ENCODE data around the gene OR56A1. TPM values are rescaled to one million over a fixed set of nuclear protein-coding genes. Genes with fewer than 3 reads are reported as not detected.

OR56A1 gene
- total and polyA plus RNA-seq, 2 of the 13 experiments (the other 11 are each of a cell fraction or from before 2014, with no cell fraction given), result not detected

DNA sequence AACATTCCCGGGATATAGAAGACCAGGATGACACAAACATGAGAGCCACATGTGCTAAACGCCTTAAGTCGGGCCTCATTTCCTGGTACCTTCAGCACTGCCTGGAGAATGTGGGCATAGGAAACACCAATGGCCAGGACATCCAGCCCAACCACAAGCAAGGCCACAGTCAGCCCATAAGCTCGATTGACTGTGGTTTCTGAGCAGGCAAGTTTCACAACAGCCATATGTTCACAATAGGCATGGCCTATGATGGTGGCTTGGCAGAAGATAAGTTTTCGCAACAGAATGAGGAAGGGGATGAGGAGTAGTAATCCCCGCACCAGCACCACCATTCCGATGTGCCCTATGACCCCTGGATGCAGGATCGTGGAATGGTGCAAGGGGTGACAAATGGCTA lies 26.9 kb upstream of the OR56A1 start:
- Histone ChIP-seq H3K27ac (ENCODE audit: extremely low read length, insufficient read depth, low read length) (no peak overlapping the region), H3K79me2 (ENCODE audit: insufficient read depth, low read length) (no peaks in the 10 kb centered on the region), H3K9ac (ENCODE audit: insufficient read depth, low read depth, low read length) (no peak overlapping the region), H3K27me3 (ENCODE audit: control insufficient read depth in 1 of 2, insufficient read depth in 2 of 2, low read length in 2 of 2) (no peaks in the 10 kb centered on the region; a peak in 2 of 5 replicates), H2AFZ (ENCODE audit: low read length) (no peak overlapping the region), H4K20me1 (ENCODE audit: insufficient read depth, low read length) (no peaks in the 10 kb centered on the region), H3K4me3 (replicated peaks in 1 of 3; ENCODE audit: insufficient read depth in 1 of 3, low read depth in 2 of 3, low read length in 3 of 3) (no peak overlapping the region), H3K36me3 (replicated peaks in 1 of 2; ENCODE audit: control insufficient read depth in 1 of 2, insufficient read depth in 2 of 2, low read length in 2 of 2) (no peaks in the 10 kb centered on the region), H3K4me1 (ENCODE audit: insufficient read depth, low read length) (no peaks in the 10 kb centered on the region), H3K4me2 (ENCODE audit: low read depth, low read length) (no peak overlapping the region), H3K9me3 (ENCODE audit: low read length) (no peaks in the 10 kb centered on the region)
- intact Hi-C loops (cut with micrococcal nuclease; ENCODE audit: unreplicated experiment) (no loop called here), in situ Hi-C loops (cut with HindIII; ENCODE audit: extremely low pct_ligation_motif_present, low pct_unique_long_range_greater_than_20kb) (no loop called here)
- no peak for ATAC-seq
- ChIA-PET POLR2A (no interaction called here), CTCF (ENCODE audit: low intra/inter-chr PET ratio, low total read pairs) (no interaction called here)
- WGBS (ENCODE audit: low lambda C conversion rate), result 16% methylated on average over 8 of the region's 8 CpGs
- no peak for DNase-seq (ENCODE audit: low spot score)
- FAIRE-seq, result no peak
- BruUV-seq (replicated peaks), result no TSS peak
- TF ChIP-seq MAFG (CRISPR knock-in tag; IDR thresholded peaks at IDR 0.05), result no peak
- TF ChIP-seq ZBTB21 (CRISPR knock-in tag; IDR thresholded peaks at IDR 0.05), result no peak
- no peak for TF ChIP-seq ZNF761 (CRISPR knock-in tag; conservative IDR thresholded peaks at IDR 0.05)
- no peak for TF ChIP-seq STAT5B (CRISPR knock-in tag; IDR thresholded peaks at IDR 0.05)
- TF ChIP-seq ETV5 (CRISPR knock-in tag; IDR thresholded peaks at IDR 0.05; ENCODE audit: borderline replicate concordance), result no peak
- TF ChIP-seq, protein P1, sequence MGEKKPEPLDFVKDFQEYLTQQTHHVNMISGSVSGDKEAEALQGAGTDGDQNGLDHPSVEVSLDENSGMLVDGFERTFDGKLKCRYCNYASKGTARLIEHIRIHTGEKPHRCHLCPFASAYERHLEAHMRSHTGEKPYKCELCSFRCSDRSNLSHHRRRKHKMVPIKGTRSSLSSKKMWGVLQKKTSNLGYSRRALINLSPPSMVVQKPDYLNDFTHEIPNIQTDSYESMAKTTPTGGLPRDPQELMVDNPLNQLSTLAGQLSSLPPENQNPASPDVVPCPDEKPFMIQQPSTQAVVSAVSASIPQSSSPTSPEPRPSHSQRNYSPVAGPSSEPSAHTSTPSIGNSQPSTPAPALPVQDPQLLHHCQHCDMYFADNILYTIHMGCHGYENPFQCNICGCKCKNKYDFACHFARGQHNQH (CRISPR knock-in tag; IDR thresholded peaks at IDR 0.05), result no peak
- no peak for TF ChIP-seq CEBPB (IDR thresholded peaks at IDR 0.05; ENCODE audit: borderline replicate concordance, low read depth, low read length)
- TF ChIP-seq, protein P2, sequence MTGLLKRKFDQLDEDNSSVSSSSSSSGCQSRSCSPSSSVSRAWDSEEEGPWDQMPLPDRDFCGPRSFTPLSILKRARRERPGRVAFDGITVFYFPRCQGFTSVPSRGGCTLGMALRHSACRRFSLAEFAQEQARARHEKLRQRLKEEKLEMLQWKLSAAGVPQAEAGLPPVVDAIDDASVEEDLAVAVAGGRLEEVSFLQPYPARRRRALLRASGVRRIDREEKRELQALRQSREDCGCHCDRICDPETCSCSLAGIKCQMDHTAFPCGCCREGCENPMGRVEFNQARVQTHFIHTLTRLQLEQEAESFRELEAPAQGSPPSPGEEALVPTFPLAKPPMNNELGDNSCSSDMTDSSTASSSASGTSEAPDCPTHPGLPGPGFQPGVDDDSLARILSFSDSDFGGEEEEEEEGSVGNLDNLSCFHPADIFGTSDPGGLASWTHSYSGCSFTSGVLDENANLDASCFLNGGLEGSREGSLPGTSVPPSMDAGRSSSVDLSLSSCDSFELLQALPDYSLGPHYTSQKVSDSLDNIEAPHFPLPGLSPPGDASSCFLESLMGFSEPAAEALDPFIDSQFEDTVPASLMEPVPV (CRISPR knock-in tag; IDR thresholded peaks at IDR 0.05), result no peak
- TF ChIP-seq, protein P3, sequence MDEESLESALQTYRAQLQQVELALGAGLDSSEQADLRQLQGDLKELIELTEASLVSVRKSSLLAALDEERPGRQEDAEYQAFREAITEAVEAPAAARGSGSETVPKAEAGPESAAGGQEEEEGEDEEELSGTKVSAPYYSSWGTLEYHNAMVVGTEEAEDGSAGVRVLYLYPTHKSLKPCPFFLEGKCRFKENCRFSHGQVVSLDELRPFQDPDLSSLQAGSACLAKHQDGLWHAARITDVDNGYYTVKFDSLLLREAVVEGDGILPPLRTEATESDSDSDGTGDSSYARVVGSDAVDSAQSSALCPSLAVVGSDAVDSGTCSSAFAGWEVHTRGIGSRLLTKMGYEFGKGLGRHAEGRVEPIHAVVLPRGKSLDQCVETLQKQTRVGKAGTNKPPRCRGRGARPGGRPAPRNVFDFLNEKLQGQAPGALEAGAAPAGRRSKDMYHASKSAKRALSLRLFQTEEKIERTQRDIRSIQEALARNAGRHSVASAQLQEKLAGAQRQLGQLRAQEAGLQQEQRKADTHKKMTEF (CRISPR knock-in tag; IDR thresholded peaks at IDR 0.05), result no peak
- no peak for TF ChIP-seq SOX13 (IDR thresholded peaks at IDR 0.05)
- no peak for TF ChIP-seq SOX13 (CRISPR knock-in tag; conservative IDR thresholded peaks at IDR 0.05 in 1 of 2, IDR thresholded peaks at IDR 0.05 in 1 of 2)
- TF ChIP-seq WIZ (CRISPR knock-in tag; IDR thresholded peaks at IDR 0.05), result no peak
- TF ChIP-seq ZNF550 (CRISPR knock-in tag; IDR thresholded peaks at IDR 0.05; ENCODE audit: borderline replicate concordance), result no peak
- no peak for TF ChIP-seq DNMT3B (CRISPR knock-in tag; conservative IDR thresholded peaks at IDR 0.05)
- no peak for TF ChIP-seq ZNF496 (CRISPR knock-in tag; IDR thresholded peaks at IDR 0.05; ENCODE audit: insufficient replicate concordance)
- TF ChIP-seq, protein P4, sequence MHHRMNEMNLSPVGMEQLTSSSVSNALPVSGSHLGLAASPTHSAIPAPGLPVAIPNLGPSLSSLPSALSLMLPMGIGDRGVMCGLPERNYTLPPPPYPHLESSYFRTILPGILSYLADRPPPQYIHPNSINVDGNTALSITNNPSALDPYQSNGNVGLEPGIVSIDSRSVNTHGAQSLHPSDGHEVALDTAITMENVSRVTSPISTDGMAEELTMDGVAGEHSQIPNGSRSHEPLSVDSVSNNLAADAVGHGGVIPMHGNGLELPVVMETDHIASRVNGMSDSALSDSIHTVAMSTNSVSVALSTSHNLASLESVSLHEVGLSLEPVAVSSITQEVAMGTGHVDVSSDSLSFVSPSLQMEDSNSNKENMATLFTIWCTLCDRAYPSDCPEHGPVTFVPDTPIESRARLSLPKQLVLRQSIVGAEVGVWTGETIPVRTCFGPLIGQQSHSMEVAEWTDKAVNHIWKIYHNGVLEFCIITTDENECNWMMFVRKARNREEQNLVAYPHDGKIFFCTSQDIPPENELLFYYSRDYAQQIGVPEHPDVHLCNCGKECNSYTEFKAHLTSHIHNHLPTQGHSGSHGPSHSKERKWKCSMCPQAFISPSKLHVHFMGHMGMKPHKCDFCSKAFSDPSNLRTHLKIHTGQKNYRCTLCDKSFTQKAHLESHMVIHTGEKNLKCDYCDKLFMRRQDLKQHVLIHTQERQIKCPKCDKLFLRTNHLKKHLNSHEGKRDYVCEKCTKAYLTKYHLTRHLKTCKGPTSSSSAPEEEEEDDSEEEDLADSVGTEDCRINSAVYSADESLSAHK (CRISPR knock-in tag; IDR thresholded peaks at IDR 0.05; ENCODE audit: borderline replicate concordance), result no peak
- no peak for TF ChIP-seq ZFX (CRISPR knock-in tag; IDR thresholded peaks at IDR 0.05; ENCODE audit: low read depth)

Measured in HepG2 (cell line).